ENCODE measurements around the gene VSTM2B. TPM values are rescaled to one million over a fixed set of nuclear protein-coding genes. Genes with fewer than 3 reads are reported as not detected.
"Not testable (repeated sequence)": the region's sequence is repeated elsewhere in the genome, so short reads cannot be mapped to it uniquely, and the experiment has no call there.

VSTM2B gene
- total RNA-seq, 1 donor from 2014 or later: not detected

DNA sequence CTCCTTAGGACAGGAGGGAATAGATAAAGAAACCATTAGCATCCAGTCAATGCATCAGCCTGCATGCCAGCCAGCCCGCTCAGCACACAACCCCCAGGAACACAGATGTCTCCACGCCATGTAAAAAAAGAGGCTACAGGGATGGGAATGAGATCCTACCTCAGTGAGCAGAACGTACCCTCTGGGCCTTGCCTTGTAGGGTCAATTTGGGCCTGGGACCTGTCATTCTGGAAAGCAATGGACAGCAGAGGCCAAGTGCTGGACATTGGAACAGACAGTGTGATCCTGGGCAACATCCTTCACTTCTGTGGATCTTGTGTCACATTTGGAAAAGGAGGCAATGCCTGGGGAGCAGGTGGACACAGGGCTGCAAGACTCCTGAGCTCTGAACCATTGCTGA, 26.0 kb downstream of the VSTM2B start:
- Mint-ChIP-seq H3K4me3 (no peak overlapping the region), H3K36me3 (no peaks in the 10 kb centered on the region), H3K27ac (no peak overlapping the region), H3K27me3 (ENCODE audit: insufficient read depth, low read depth) (peaks cover 8% of the 10 kb centered on the region), H3K4me1 (no peaks in the 10 kb centered on the region), H3K9me3 (peaks cover 18% of the 10 kb centered on the region)
- H4K20me1 ChIP-seq (ENCODE audit: low read depth): no peaks in the 10 kb centered on the region
- no peaks in the 10 kb centered on the region for H3K79me2 ChIP-seq (ENCODE audit: low read depth)
- no peak overlapping the region for H3K4me2 ChIP-seq
- no peak overlapping the region for H2AFZ ChIP-seq (replicated peaks)
- no peaks in the 10 kb centered on the region for H3K36me3 ChIP-seq
- no peaks in the 10 kb centered on the region for H3K4me1 ChIP-seq
- no peak overlapping the region for H3K27ac ChIP-seq
- no peak overlapping the region for H3K9ac ChIP-seq
- H3K4me3 ChIP-seq: no peak overlapping the region
- no peaks in the 10 kb centered on the region for H3K27me3 ChIP-seq
- H3F3A ChIP-seq (ENCODE audit: low read depth): no peaks in the 10 kb centered on the region
- no peak for DNase-seq (ENCODE audit: low spot score)
- no peaks in the 10 kb centered on the region for H3K9me3 ChIP-seq (ENCODE audit: low read depth)
- no peak for TF ChIP-seq EZH2phosphoT487 (IDR thresholded peaks at IDR 0.05)
- TF ChIP-seq, protein P1, sequence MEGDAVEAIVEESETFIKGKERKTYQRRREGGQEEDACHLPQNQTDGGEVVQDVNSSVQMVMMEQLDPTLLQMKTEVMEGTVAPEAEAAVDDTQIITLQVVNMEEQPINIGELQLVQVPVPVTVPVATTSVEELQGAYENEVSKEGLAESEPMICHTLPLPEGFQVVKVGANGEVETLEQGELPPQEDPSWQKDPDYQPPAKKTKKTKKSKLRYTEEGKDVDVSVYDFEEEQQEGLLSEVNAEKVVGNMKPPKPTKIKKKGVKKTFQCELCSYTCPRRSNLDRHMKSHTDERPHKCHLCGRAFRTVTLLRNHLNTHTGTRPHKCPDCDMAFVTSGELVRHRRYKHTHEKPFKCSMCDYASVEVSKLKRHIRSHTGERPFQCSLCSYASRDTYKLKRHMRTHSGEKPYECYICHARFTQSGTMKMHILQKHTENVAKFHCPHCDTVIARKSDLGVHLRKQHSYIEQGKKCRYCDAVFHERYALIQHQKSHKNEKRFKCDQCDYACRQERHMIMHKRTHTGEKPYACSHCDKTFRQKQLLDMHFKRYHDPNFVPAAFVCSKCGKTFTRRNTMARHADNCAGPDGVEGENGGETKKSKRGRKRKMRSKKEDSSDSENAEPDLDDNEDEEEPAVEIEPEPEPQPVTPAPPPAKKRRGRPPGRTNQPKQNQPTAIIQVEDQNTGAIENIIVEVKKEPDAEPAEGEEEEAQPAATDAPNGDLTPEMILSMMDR (IDR thresholded peaks at IDR 0.05): no peak
- TF ChIP-seq EZH2 (IDR thresholded peaks at IDR 0.05): no peak

DNA sequence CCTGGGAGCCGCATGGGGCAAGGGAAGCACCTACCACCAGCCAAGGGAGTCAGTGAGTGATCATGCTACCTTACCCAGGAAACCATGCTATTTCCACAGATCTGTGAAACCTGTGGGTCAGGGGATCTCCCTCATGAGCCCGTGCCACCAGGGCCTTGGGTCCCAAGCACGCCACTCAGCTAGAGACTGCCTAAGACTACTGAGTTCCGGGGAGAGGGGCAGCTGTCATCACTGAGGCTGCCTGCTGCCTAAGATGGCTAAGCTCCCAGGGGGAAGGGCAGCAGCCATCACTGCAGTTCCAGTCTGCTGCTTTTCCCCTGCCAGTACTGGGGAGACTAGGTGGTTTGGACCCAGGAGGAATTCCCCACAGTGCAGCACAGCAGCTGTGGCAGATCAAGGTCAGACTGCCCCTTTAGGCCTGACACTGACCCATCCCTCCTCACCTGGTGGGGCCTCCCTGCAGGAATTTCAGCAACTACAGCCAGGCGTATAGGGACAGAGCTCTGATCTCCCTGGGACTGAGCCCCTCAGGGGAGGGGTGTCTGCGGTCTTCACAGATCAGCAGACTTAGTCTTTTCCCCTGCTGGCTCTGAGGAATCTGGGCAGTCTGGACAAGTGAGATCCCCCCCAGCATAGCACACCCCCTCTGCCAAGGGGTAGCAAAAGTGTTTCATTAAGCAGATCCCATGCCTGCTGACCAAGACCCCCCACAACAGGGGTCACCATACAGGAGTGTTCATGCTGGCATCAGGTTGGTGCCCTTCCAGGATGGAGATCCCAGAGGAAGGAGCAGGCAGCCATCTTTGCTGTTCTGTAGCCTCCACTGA, 26.9 kb downstream of the VSTM2B start:
- Histone ChIP-seq H3K27ac (no peak overlapping the region), H3K36me3 (no peaks in the 10 kb centered on the region), H3K9ac (no peak overlapping the region), H2AFZ (replicated peaks) (no peak overlapping the region), H3K27me3 (no peaks in the 10 kb centered on the region), H3K9me3 (ENCODE audit: low read depth) (no peaks in the 10 kb centered on the region), H4K20me1 (ENCODE audit: low read depth) (no peaks in the 10 kb centered on the region), H3F3A (ENCODE audit: low read depth) (no peaks in the 10 kb centered on the region), H3K4me2 (no peak overlapping the region), H3K4me3 (no peak overlapping the region), H3K79me2 (ENCODE audit: low read depth) (no peaks in the 10 kb centered on the region), H3K4me1 (no peaks in the 10 kb centered on the region)
- Mint-ChIP-seq H3K4me1 (no peaks in the 10 kb centered on the region), H3K36me3 (no peaks in the 10 kb centered on the region), H3K9me3 (peaks cover 18% of the 10 kb centered on the region), H3K4me3 (no peak overlapping the region), H3K27me3 (ENCODE audit: insufficient read depth, low read depth) (peaks cover 6% of the 10 kb centered on the region), H3K27ac (no peak overlapping the region)
- no peak for TF ChIP-seq EZH2 (IDR thresholded peaks at IDR 0.05)
- no peak for TF ChIP-seq EZH2phosphoT487 (IDR thresholded peaks at IDR 0.05)
- TF ChIP-seq, protein P1 (IDR thresholded peaks at IDR 0.05): no peak
- no peak for DNase-seq (ENCODE audit: low spot score)

DNA sequence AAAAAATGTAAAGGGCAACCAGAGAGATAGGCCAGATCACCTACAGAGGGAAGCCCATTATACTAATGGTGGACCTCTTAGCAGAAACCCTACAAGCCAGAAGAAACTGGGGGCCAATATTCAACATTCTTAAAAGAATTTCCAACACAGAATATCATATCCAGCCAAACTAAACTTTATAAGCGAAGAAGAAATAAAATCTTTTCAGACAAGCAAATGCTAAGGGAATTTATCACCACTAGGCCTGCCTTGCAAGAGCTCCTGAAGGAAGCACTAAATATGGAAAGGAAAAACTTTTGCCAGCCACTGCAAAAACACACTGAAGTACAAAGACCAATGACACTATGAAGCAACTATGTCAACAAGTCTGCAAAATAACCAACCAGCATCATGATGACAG, 28.4 kb downstream of the VSTM2B start:
- Histone ChIP-seq H2AFZ (replicated peaks) (no peak overlapping the region), H3K27ac (no peak overlapping the region), H3F3A (ENCODE audit: low read depth) (no peaks in the 10 kb centered on the region), H3K4me3 (no peak overlapping the region), H3K4me2 (no peak overlapping the region), H3K4me1 (no peaks in the 10 kb centered on the region), H3K9ac (no peak overlapping the region), H3K79me2 (ENCODE audit: low read depth) (no peaks in the 10 kb centered on the region), H3K9me3 (ENCODE audit: low read depth) (no peaks in the 10 kb centered on the region), H3K27me3 (no peaks in the 10 kb centered on the region), H3K36me3 (no peaks in the 10 kb centered on the region), H4K20me1 (ENCODE audit: low read depth) (no peaks in the 10 kb centered on the region)
- TF ChIP-seq EZH2phosphoT487 (IDR thresholded peaks at IDR 0.05) (no peak), EZH2 (IDR thresholded peaks at IDR 0.05) (no peak)
- TF ChIP-seq, protein P1 (IDR thresholded peaks at IDR 0.05): no peak
- no peaks in the 10 kb centered on the region for H3K4me1 Mint-ChIP-seq
- H3K9me3 Mint-ChIP-seq: peaks cover 19% of the 10 kb centered on the region
- no peak overlapping the region for H3K4me3 Mint-ChIP-seq
- H3K27me3 Mint-ChIP-seq (ENCODE audit: insufficient read depth, low read depth): peaks cover 4% of the 10 kb centered on the region
- H3K36me3 Mint-ChIP-seq: no peaks in the 10 kb centered on the region
- H3K27ac Mint-ChIP-seq: no peak overlapping the region
- DNase-seq (ENCODE audit: low spot score): no peak

DNA sequence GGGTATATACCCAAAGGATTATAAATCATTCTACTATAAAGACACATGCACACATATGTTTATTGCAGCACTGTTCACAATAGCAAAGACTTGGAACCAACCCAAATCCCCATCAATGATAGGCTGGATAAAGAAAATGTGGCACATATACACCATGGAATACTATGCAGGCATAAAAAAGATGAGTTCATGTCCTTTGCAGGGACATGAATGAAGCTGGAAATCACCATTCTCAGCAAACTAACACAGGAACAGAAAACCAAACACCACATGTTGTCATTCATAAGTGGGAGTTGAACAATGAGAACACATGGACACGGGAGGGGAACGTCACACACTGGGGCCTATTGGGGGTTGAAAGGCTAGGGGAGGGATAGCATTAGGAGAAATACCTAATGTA, 33.3 kb downstream of the VSTM2B start:
- H3K9me3 Mint-ChIP-seq: peaks cover 14% of the 10 kb centered on the region
- not testable (repeated sequence) for H3K27ac ChIP-seq; H3K79me2 ChIP-seq (ENCODE audit: low read depth); H3K36me3 Mint-ChIP-seq; H3K27me3 Mint-ChIP-seq (ENCODE audit: insufficient read depth, low read depth); H3K27me3 ChIP-seq; H2AFZ ChIP-seq (replicated peaks); H3K9ac ChIP-seq; H3K4me1 Mint-ChIP-seq; H3K4me3 Mint-ChIP-seq; H3F3A ChIP-seq (ENCODE audit: low read depth); H3K4me3 ChIP-seq; H3K36me3 ChIP-seq; H3K27ac Mint-ChIP-seq; H3K9me3 ChIP-seq (ENCODE audit: low read depth); DNase-seq (ENCODE audit: low spot score); H3K4me1 ChIP-seq; H3K4me2 ChIP-seq; H4K20me1 ChIP-seq (ENCODE audit: low read depth)
